Measurements from ENCODE around the gene MAP1LC3B.

MAP1LC3B gene

GRCh38 chr16:87442581-87442966, 50.4 kb downstream of the MAP1LC3B start:
- ChIA-PET CTCF (interaction anchor here (0.6 kb wide), 1 partner anchor 13 kb away, joined by 3 read pairs; no protein-coding TSS in a partner anchor), POLR2A (no interaction called here)
- DNase-seq (ENCODE audit: extremely low spot score) = no peak
- no peak for TF ChIP-seq ELF4 (IDR thresholded peaks at IDR 0.05)

DNA sequence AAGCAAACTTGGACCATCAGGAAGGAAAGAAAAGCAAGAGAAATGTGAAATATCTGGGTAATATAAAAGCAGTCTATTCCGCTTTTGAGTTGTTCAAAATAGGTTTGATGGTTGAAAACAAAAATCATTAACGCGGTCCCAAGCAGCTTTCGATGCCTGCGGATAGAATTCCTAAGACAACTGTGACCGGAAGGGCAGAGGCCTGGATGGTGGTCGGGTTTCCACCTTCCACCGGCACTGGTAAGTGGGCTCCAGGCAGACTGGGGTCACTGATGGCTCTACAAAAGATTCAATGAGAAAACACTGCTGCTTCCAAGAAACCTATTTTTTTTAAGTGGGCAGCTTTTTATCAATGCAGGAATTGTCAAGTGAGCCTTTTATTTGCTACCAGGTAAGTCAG, 50.9 kb downstream of the MAP1LC3B start:
- CTCF ChIA-PET = interaction anchor here (0.6 kb wide), 1 partner anchor 12 kb away, joined by 3 read pairs; no protein-coding TSS in a partner anchor
- POLR2A ChIA-PET = no interaction called here
- TF ChIP-seq L3MBTL2 (conservative IDR thresholded peaks at IDR 0.05) = no peak
- TF ChIP-seq NFRKB (IDR thresholded peaks at IDR 0.05) = no peak
- no peak for TF ChIP-seq ELF4 (IDR thresholded peaks at IDR 0.05)
- TF ChIP-seq SP1 (IDR thresholded peaks at IDR 0.05) = no peak
- no peak for TF ChIP-seq SUZ12 (IDR thresholded peaks at IDR 0.05)
- TF ChIP-seq ARNT (IDR thresholded peaks at IDR 0.05) = no peak
- TF ChIP-seq BHLHE40 (IDR thresholded peaks at IDR 0.05; ENCODE audit: borderline replicate concordance) = no peak
- no peak for DNase-seq (ENCODE audit: extremely low spot score)

DNA sequence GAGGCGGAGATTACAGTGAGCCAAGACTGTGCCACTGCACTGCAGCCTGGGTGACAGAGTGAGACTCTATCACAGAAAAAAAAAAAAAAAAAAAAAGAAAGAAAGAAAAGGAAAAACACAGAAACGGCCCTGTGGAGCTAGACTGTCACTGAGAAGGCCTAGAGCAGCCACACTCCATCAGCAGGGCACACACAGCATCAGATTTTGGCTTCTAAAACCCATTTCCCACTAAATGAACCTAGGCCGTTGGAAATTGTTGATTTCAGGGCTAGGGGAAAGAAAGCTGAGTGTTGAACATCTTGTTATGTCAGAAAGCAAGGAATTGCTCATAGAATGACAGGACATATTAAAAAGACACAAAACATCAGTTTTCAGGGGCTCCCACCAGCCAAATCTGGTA, 51.8 kb downstream of the MAP1LC3B start:
- CTCF ChIA-PET = interaction anchor here (0.6 kb wide), 1 partner anchor 146 kb away, joined by 4 read pairs; no protein-coding TSS in a partner anchor
- TF ChIP-seq FOXK2 (IDR thresholded peaks at IDR 0.05) (no peak), LEF1 (IDR thresholded peaks at IDR 0.05; ENCODE audit: borderline replicate concordance) (no peak), PKNOX1 (IDR thresholded peaks at IDR 0.05) (no peak), CTBP1 (IDR thresholded peaks at IDR 0.05; ENCODE audit: borderline replicate concordance) (no peak), ARNT (IDR thresholded peaks at IDR 0.05) (no peak), SUZ12 (IDR thresholded peaks at IDR 0.05) (no peak), ELF4 (IDR thresholded peaks at IDR 0.05) (no peak), ZNF384 (IDR thresholded peaks at IDR 0.05) (no peak), L3MBTL2 (conservative IDR thresholded peaks at IDR 0.05) (no peak), BHLHE40 (IDR thresholded peaks at IDR 0.05; ENCODE audit: borderline replicate concordance) (no peak), FOXA1 (IDR thresholded peaks at IDR 0.05) (no peak), NFRKB (IDR thresholded peaks at IDR 0.05) (no peak)
- POLR2A ChIA-PET = no interaction called here
- DNase-seq (ENCODE audit: extremely low spot score) = no peak

DNA sequence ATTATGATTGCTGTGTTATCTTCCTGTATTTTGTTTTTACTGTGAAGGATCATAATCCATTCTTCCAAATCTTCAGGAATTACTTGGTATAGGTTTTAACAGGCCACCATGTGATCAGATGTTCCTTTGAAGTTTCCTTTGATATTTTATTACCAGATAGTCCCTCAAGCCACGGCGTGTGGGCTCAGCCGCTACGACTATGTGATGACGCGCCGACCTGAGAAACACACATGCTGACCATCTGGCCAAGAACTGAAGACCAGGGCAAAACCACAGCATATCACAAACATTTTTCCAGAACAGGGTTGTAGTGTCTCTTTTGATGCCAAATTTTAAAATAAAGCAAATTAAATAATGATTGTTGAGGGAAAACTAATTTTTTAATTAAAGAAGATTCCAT, 53.4 kb downstream of the MAP1LC3B start:
- TF ChIP-seq FOXK2 (IDR thresholded peaks at IDR 0.05) = no peak
- CTCF ChIA-PET = no interaction called here
- no peak for DNase-seq (ENCODE audit: extremely low spot score)
- POLR2A ChIA-PET = no interaction called here

GRCh38 chr16:87446479-87446878, 54.3 kb downstream of the MAP1LC3B start:
- POLR2A ChIA-PET = no interaction called here
- TF ChIP-seq ZNF384 (IDR thresholded peaks at IDR 0.05) = no peak
- TF ChIP-seq PKNOX1 (IDR thresholded peaks at IDR 0.05) = no peak
- no peak for TF ChIP-seq BHLHE40 (IDR thresholded peaks at IDR 0.05; ENCODE audit: borderline replicate concordance)
- TF ChIP-seq HDGF (IDR thresholded peaks at IDR 0.05; ENCODE audit: borderline replicate concordance) = no peak
- TF ChIP-seq TARDBP (IDR thresholded peaks at IDR 0.05) = no peak
- TF ChIP-seq L3MBTL2 (conservative IDR thresholded peaks at IDR 0.05) = no peak
- TF ChIP-seq CTBP1 (IDR thresholded peaks at IDR 0.05; ENCODE audit: borderline replicate concordance) = no peak
- TF ChIP-seq FOXK2 (IDR thresholded peaks at IDR 0.05) = no peak
- TF ChIP-seq ARNT (IDR thresholded peaks at IDR 0.05) = no peak
- no peak for TF ChIP-seq FOXA1 (IDR thresholded peaks at IDR 0.05)
- no peak for TF ChIP-seq SP1 (IDR thresholded peaks at IDR 0.05)
- TF ChIP-seq FOXM1 (IDR thresholded peaks at IDR 0.05; ENCODE audit: borderline replicate concordance) = no peak
- no peak for TF ChIP-seq LEF1 (IDR thresholded peaks at IDR 0.05; ENCODE audit: borderline replicate concordance)
- CTCF ChIA-PET = interaction anchor here (0.6 to 1.2 kb wide), 2 partner anchors 15 to 1195 kb away, joined by 4 to 6 read pairs; no protein-coding TSS in a partner anchor
- no peak for DNase-seq (ENCODE audit: extremely low spot score)

GRCh38 chr16:87447323-87447722, 55.2 kb downstream of the MAP1LC3B start:
- TF ChIP-seq ELF4 (IDR thresholded peaks at IDR 0.05) (no peak), NFRKB (IDR thresholded peaks at IDR 0.05) (no peak), ZNF384 (IDR thresholded peaks at IDR 0.05) (no peak), TARDBP (IDR thresholded peaks at IDR 0.05) (no peak), FOXK2 (IDR thresholded peaks at IDR 0.05) (no peak), BHLHE40 (IDR thresholded peaks at IDR 0.05; ENCODE audit: borderline replicate concordance) (no peak), ARNT (IDR thresholded peaks at IDR 0.05) (no peak), FOXM1 (IDR thresholded peaks at IDR 0.05; ENCODE audit: borderline replicate concordance) (no peak), CTBP1 (IDR thresholded peaks at IDR 0.05; ENCODE audit: borderline replicate concordance) (no peak), PKNOX1 (IDR thresholded peaks at IDR 0.05) (no peak), L3MBTL2 (conservative IDR thresholded peaks at IDR 0.05) (no peak)
- CTCF ChIA-PET = interaction anchor here (1.2 kb wide), 1 partner anchor 14 kb away, joined by 4 read pairs; no protein-coding TSS in a partner anchor
- POLR2A ChIA-PET = no interaction called here

DNA sequence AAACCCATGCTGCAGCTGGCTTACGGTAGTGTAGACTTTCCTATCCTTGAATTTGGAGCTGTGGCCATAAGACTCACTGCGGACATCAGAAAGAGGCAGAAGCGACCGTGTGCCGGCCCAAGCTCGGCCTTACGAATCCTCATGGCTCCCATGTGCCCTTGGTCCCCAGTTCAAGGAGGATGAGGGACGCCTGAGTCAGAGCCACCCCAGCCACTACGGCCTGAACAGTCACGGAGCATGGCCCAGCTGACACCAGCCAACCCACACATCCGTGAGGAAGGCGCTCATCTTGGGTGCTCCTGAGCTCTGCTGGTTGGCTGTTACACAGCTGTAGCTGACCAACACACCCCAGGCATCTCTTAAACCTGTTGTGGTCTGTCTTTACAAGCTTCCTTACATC, 56.7 kb downstream of the MAP1LC3B start:
- DNase-seq (ENCODE audit: extremely low spot score) = no peak
- TF ChIP-seq TARDBP (IDR thresholded peaks at IDR 0.05) (no peak), L3MBTL2 (conservative IDR thresholded peaks at IDR 0.05) (no peak), SP1 (IDR thresholded peaks at IDR 0.05) (no peak), CTBP1 (IDR thresholded peaks at IDR 0.05; ENCODE audit: borderline replicate concordance) (no peak)
- CTCF ChIA-PET = no interaction called here
- POLR2A ChIA-PET = no interaction called here

More at GRCh38 chr16:87447323-87447722, 55.2 kb downstream of the MAP1LC3B start:
- no peak for DNase-seq (ENCODE audit: extremely low spot score)
